ENCODE results near the gene GFER.
A peak's percentile ranks its signal among the peaks of the same experiment; 100 is the strongest.

Gene GFER

GRCh38 chr16:1990351-1991134, 6.5 kb downstream of the GFER start:
- no peak for DNase-seq

- peak in 1 of 56 donors; percentile 14 for DNase-seq
These were observed 7.2 kb downstream of the GFER start for GRCh38 chr16:1991135-1991551.

GRCh38 chr16:1991588-1991947, 7.6 kb downstream of the GFER start:
- no peak for DNase-seq

- DNase-seq: peak in 55 of 56 donors; percentile 33 to 94 (median 82)
These were observed 8.1 kb downstream of the GFER start for GRCh38 chr16:1991948-1992703.

- no peak for DNase-seq
These were observed 8.8 kb downstream of the GFER start for GRCh38 chr16:1992704-1993317.

GRCh38 chr16:1993731-1994131, 9.7 kb downstream of the GFER start:
- DNase-seq: no peak

- no peak for DNase-seq
These were observed 13.7 kb downstream of the GFER start for GRCh38 chr16:1997494-1998359.

GRCh38 chr16:1998360-1998835, 14.4 kb downstream of the GFER start:
- no peak for DNase-seq

GRCh38 chr16:1998852-1999801, 15.1 kb downstream of the GFER start:
- DNase-seq: no peak

- DNase-seq: no peak
These were observed 16.0 kb downstream of the GFER start for GRCh38 chr16:1999866-2000514.

GRCh38 chr16:2001035-2001434, 17.0 kb downstream of the GFER start:
- DNase-seq: no peak

GRCh38 chr16:2001456-2002355, 17.7 kb downstream of the GFER start:
- no peak for DNase-seq

GRCh38 chr16:2002406-2003230, 18.6 kb downstream of the GFER start:
- no peak for DNase-seq

GRCh38 chr16:2003231-2003826, 19.3 kb downstream of the GFER start:
- DNase-seq: no peak

- peak in 47 of 56 donors; percentile 18 to 83 (median 50) for DNase-seq
These were observed 20.0 kb downstream of the GFER start for GRCh38 chr16:2003827-2004641.

Measured in amygdala (tissue), 56 donors.